ENCODE data around the gene ARL5A.

The ARL5A gene

DNA sequence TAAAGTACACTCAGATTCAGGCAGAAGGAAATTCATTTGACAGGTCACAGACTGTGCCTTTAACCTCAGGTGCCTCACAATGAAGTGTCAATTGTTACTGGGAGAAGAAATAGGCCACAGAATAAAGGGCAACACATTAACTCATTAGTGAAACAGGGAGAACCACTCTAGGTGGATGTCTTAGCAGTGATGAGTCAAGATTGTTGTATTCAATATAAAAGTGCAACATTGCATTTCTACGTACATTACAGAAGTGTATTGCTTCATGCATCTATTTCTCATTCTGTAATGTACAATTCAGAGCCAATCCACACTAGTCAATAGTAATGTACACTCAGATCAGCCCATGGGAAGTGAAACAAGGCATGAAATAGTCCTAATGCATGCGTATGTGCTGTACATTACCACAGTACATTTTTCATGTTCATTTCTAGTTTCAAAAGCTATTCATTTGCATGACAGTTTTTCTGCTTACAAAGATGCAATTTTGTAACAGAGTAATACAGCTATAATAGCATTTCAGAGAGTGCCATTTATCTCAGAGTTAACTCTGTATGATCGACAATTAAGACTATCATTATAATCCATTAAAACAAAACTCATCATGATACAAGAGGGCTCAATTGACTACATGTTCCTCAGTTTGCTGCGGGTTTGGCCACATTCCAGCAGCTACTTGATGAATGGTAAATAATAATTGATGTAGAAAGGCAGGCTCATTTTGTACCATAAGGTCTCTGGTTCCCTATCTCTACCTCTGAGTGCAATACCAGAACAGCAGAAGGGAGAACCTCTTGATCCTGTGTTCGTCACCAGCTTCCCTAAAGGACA lies 12.2 kb upstream of the ARL5A start:
- DNase-seq (ENCODE audit: low spot score), result peak; percentile 22

GRCh38 chr2:151837926-151838325 lies 9.7 kb upstream of the ARL5A start:
- no peak for DNase-seq (ENCODE audit: low spot score)

GRCh38 chr2:151833984-151834383 lies 5.8 kb upstream of the ARL5A start:
- DNase-seq (ENCODE audit: low spot score), result no peak

DNA sequence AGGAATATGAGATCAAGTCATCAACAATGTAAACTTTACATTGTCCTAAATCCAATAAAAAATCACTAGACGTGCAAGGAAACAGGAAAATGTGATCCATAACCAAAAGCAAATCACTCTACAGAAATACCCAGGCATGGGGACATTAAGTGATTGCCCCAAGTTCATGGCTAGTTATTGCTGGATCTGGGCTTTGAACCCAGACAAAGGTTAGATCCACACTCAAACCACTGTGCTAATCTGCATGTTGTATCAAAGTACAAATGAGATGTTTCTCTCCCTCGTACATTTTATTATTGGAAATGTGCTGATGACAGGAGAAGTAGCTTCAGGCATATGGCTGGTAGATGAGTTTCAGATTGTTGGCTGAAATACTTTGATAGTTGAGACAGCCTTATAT lies 2.7 kb upstream of the ARL5A start:
- DNase-seq (ENCODE audit: low spot score), result no peak

DNA sequence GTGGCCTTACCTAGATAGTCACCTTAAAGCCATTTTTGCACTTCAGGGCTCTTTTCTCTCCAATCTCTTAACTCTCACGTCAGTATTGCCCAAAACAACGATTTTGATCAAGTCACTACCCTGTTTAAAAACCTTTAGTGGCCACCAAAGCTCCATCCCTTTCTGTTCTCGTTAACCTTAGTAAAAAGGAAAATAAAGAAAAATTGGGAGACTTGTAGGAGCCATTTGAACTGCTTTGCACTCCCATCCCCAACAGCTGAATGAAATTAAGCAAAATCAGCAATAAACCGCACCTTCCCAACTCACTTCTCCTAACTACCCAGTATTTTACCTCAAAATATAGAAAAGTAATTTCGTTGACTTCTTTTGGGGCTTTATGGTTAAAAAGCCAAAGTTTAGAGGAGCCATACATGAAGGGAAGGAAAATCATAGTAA lies 686 bp upstream of the ARL5A start:
- DNase-seq (ENCODE audit: low spot score), result no peak

DNA sequence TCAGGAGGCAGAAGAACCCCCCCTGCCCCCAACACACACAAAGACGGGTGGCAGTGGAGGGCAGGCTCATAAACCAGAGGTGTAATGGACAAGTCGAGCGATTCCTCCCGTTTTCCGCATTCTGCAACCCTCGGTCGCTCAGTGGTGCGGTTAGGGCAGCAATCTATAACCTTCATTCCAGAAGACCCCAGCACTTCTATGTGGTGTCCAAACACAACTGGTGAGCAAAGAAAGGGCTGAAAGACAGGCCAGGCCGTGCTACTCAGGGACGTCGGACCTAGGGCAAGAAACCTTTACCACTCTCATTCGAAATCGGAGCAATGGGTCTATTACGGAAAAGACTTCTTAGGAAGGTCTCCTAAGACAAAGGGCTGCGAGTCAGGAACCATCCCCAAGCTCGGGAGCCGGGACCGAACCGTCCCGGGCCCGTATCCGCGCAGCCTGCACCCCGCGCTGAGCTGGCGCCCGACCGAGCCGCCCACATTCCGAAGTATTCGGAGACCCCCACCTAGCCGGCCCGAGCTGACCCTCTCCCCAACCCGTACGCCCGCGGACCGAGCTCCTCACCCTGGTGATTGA lies 568 bp downstream of the ARL5A start:
- DNase-seq (ENCODE audit: low spot score), result peak; percentile 13

DNA sequence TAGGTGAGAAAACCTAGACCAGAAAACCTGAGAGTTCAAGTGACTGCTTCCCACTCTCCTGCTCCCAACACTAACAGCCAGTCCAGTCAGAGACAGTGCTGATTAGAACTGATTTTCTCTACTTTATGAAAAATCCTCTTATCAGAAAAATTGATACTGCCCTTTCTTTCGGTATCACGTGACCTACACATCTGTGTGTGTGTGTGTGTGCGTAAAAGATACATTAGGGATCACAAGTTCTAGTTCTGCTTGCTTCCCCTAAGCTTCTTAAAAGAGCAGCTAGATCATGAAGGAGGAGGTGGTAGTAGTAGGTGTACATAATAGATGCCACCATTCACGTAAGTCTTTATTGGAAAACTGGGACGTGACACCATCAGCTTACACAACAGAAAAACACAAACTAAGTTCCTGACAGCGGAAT lies 1.5 kb downstream of the ARL5A start:
- peak; percentile 18 for DNase-seq (ENCODE audit: low spot score)

- DNase-seq (ENCODE audit: low spot score), result no peak
Measured at GRCh38 chr2:151824886-151825285, 3.3 kb downstream of the ARL5A start.

DNA sequence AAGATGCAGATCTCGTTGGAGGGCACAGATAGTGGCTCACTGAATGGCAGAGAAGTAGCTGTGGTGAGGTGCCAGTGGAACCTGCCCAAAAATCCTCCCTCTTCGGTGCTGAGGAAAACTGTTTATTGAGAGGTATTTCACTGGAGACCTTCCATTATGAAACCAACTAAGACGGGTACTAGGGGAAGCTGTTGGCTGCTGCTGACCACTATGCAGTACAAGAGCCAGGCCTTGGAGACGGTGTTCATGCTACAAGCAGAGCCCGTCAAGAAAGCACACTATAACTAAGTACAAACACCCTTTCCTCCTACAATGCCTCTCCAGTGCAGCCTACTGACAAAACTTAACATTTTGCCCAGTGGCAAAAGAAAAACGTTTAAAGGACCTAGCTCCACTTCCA lies 4.6 kb downstream of the ARL5A start:
- no peak for DNase-seq (ENCODE audit: low spot score)

DNA sequence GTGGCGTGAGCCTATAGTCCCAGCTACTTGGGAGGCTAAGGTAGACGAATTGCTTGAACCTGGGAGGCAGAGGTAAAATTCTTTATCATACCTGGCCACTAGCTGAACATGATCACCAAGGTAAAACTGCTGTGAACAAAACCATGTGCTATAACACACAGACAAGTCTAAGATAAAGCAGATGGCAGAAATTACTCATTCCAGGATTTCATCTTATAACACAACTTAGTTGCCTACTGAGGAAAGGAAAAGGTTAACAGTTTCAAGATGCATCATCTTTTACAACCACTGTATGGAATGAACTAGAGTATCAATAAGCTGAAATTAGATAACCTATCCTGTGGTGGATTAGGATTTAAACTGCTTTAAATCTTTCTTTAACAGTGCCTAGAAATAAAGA lies 8.3 kb downstream of the ARL5A start:
- DNase-seq (ENCODE audit: low spot score), result peak; percentile 78

DNA sequence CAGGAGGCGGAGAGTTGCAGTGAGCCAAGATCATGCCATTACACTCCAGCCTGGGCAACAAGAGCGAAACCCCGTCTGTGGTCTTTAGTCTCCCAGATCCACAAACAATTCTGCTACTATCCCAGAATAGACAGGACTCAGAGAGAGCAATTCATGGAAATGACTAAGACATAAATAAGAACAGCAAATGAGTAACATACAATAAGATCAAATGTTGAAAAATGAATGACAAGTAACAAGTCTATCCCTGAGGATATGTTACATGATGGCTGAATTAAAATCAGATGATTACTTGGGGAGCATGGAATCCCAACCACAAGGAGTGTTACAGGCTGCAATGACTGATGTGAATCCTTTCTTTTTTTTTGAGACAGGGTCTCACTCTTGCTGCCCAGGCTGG lies 10.3 kb downstream of the ARL5A start:
- DNase-seq (ENCODE audit: low spot score), result no peak

DNA sequence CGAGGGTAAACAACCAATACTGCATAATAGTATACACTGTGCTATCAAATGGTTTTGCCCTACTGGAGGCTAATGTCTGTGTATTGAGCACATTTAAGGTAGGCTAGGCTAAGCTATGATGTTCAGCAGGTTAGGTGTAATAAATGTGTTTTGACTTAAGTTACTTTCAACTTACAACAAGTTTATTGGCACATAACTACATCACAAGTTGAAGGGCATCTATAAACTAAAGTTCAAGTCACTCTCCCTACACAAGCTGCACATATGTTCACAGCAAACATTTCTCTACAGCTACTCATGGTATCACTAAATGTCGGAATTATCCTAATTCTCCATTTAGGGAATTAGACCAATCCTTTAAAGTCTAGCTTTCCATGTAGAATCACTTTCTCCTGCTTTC lies 11.4 kb downstream of the ARL5A start:
- no peak for DNase-seq (ENCODE audit: low spot score)

DNA sequence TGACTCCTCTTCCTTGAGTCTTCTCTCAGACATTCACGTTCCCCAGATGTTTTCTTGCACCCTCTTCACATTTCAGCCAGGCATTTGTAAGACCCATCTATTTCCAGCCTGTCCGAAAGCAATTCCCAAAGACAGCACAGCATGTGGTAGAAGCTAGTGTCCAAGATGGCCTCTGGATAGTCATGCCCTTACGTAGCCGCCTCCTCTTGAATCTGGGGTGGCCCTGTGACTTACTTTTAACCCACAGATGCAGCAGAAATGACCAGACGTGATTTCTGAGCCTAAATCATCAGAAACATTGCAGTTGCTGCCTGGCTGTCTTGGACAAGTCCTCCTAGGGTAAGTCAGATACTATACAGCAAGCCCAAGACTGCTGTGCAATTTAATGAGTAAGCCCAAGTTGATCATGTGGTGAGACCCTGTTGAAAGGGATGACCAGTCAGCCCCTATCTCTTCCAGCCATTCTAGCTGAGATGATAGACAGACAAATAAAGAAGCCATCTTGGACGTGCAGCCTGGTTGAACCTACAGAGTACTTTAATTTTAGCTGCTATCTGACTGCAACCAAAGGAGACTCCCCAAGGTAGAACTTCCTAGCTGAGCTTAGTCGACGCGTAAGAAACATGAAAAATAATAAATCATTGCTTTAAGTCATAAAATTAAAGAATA lies 12.3 kb downstream of the ARL5A start:
- no peak for DNase-seq (ENCODE audit: low spot score)

DNA sequence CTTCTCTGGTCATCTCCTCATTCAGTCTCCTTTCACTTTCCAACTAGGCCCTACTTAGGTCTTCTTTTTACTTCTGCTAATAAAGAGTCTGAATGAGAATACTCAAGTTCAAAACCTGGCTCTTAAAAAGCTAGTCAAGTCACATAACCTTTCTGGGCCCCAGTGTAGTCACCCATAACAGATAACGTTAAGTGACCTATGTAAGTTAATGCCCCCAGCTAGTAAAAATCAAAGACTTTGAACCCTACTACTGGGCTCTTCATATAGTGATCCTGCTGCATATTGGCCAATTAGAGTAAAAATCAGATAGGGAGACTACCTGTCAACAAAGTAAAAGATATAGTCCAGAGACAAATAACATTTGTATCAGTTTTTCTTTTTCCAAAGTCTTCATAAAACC lies 17.7 kb downstream of the ARL5A start:
- DNase-seq (ENCODE audit: low spot score), result no peak

DNA sequence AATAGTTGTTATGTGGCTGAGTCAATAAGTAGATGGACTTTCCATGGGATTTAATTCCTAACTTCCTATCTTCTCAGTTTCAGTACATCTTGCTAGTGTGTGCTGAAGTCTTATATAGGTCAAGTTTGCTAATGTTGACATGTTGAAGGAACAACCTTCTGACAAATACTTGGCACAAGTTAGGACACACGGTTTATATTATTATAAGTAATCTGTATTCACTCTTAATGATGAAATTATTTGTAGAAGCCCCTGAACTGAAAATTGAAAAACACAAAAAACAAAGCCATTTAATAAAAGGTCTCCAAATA lies 19.2 kb downstream of the ARL5A start:
- no peak for DNase-seq (ENCODE audit: low spot score)

DNA sequence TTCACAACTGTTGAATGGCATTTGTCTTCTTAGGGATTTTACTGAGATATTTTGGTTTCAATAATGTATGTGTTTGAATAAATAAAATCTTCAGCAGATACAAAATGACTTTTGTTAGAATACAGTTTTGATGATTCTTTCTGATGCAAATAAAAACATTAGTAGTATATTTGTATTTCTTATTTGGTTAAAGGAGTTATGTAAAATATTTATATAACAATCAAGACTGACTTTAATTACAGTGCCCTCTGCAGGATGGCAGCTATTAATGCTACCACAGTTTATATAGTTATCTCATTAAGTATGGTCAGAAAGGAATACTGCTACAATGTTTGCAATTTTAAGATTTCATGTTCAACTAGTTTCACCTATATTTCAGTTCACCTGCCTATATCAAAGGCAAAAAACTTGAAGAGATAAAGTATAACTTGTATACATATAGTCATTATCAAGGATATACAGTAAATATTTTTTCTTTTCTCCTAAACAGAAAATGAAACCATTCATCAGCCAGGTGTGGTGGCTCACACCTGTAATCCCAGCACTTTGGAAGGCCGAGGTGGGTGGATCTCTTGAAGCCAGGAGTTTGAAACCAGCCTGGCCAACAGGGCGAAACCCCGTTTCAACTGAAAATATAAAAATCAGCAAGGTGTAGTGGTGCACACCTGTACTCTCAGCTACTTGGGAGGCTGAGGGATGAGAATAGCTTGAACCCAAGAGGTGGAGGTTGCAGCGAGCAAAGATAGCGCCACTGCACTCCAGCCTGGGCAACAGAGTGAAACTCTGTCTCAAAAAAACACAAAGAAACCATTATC lies 19.8 kb downstream of the ARL5A start:
- DNase-seq (ENCODE audit: low spot score), result no peak

- no peak for DNase-seq (ENCODE audit: low spot score)
Measured at GRCh38 chr2:151805961-151806360, 22.3 kb downstream of the ARL5A start.

- no peak for DNase-seq (ENCODE audit: low spot score)
Measured at GRCh38 chr2:151805343-151805742, 22.9 kb downstream of the ARL5A start.

GRCh38 chr2:151803811-151804210 lies 24.4 kb downstream of the ARL5A start:
- no peak for DNase-seq (ENCODE audit: low spot score)

GRCh38 chr2:151802315-151802714 lies 25.9 kb downstream of the ARL5A start:
- DNase-seq (ENCODE audit: low spot score), result no peak

DNA sequence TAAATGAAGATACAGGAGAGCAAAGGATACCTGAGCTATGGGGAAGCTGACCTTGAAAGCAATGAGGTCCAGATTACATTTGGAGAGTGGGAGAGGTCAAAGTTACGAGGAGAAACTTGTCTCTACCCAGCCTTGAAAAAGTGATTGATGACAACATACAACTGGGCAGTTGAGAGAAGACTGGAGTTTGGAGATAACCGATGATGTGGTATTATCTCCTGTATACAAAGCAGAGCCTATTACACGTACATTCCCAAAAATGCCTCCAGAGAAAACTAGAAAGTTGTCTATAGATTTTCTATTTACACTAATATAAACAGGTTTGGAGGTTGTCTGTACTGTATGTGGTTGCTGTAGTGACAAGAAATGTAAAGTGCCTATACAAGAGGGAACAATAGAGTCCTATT lies 28.3 kb downstream of the ARL5A start:
- DNase-seq (ENCODE audit: low spot score), result no peak

DNA sequence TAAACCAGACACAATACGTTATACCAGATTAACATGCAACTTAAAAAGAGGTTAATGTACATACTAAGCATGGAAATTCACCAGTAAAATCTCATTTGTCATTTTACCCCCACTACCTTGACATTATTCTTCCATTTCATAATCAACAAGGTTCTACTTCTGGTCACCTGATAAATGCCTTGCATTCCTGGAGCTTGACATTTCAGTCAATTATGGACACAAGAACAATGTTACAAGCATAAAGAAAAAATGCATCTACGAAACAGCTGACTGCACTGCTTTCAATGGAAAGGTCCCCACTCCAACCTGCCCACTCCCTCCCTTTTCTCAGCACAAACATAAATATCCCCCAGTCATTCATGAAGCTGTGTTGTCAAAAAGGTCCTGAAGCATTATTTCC lies 31.4 kb downstream of the ARL5A start:
- no peak for DNase-seq (ENCODE audit: low spot score)

Measured in activated CD4-positive, alpha-beta T cell treated with anti-CD3 and anti-CD28 coated beads, Interleukin-2, Interleukin-4, amounts not matched to agents 100 ng/mL and 50 ng/mL, durations not matched to agents 16 hours and 8 hours (primary cell).